Endothelial cell of umbilical vein (primary cell): Measurements from ENCODE around the gene LEPROT. TPM values are rescaled to one million over a fixed set of nuclear protein-coding genes. Genes with fewer than 3 reads are reported as not detected.

ENCODE experiments used
- BruUV-seq: library from RNA; stranded (reverse); fragments of 400-500 nt; replicated peaks from 2 replicates; lab custom pipeline; 2021; lab: Mats Ljungman, UMichigan
- CTCF ChIA-PET: fragments of 300-600, 350-600 bp; sonication (Branson Sonifier 250); formaldehyde crosslinking; loops from one replicate; lab custom pipeline; 2021; ENCODE audit warnings: antibody characterized with exemption, inconsistent platforms; lab: Charles Lee
- POLR2A ChIA-PET: fragments of 300-600, 350-600 bp; sonication (Branson Sonifier 250); formaldehyde crosslinking; loops from one replicate; lab custom pipeline; 2021; ENCODE audit warnings: antibody characterized with exemption, inconsistent platforms; lab: Charles Lee
- DNase-seq: peaks from one replicate; pipeline ENCODE4 v3.0.0-alpha.2; 2011; ENCODE audit warnings: low read depth, low spot score
- FAIRE-seq: peaks from 2 replicates; lab custom pipeline; 2011; peaks lifted over from hg19 to GRCh38; lab: Jason Lieb, UNC
- H2AFZ ChIP-seq: 2 replicates; pipeline ENCODE4 v1.6.0; 2012; ENCODE audit warnings: low read depth, low read length, control low read depth, inconsistent platforms
- H3K27ac ChIP-seq: 2 replicates; pipeline ENCODE4 v1.5.1; 2011; ENCODE audit warnings: low read depth, mild to moderate bottlenecking, control low read depth, low read length, moderate library complexity; ENCODE audit not compliant: insufficient read depth
- H3K27me3 ChIP-seq, 2 experiments: 2 replicates each; pipeline versions ENCODE4 v1.6.0 to v1.6.1; 2011; ENCODE audit warnings: low read length in 2 of 2, mixed read lengths in 1 of 2; ENCODE audit not compliant: control insufficient read depth in 2 of 2, insufficient read depth in 2 of 2
- H3K36me3 ChIP-seq, 2 experiments: 2 replicates in 1 of 2; 3 replicates in 1 of 2; pipeline ENCODE4 v1.5.1; 2011; ENCODE audit warnings: low read length in 2 of 2, mild to moderate bottlenecking in 1 of 2, moderate library complexity in 1 of 2; ENCODE audit not compliant: control insufficient read depth in 2 of 2, insufficient read depth in 2 of 2; ENCODE audit errors: extremely low read depth in 1 of 2
- H3K4me1 ChIP-seq: 3 replicates; pipeline ENCODE4 v1.5.1; 2011; ENCODE audit warnings: mild to moderate bottlenecking, low read length; ENCODE audit not compliant: control insufficient read depth, insufficient read depth; ENCODE audit errors: extremely low read depth
- H3K4me2 ChIP-seq: 2 replicates; pipeline ENCODE4 v1.6.1; 2011; ENCODE audit warnings: low read length, control low read depth, mixed read lengths; ENCODE audit not compliant: insufficient read depth
- H3K4me3 ChIP-seq, 3 experiments: fragments of 200-600 bp in 1 of 3; sonication (generic), shearing (Covaris generic) in 1 of 3; replicated peaks in 1 of 3; 2 replicates each; pipeline ENCODE4 v1.5.1; 2011 to 2016; ENCODE audit warnings: control low read depth in 3 of 3, low read length in 3 of 3, mild to moderate bottlenecking in 2 of 3, inconsistent platforms in 1 of 3, low read depth in 1 of 3, moderate library complexity in 1 of 3; ENCODE audit not compliant: insufficient read depth in 1 of 3
- H3K79me2 ChIP-seq: 2 replicates; pipeline ENCODE4 v1.6.0; 2012; ENCODE audit warnings: low read length, inconsistent platforms; ENCODE audit not compliant: control insufficient read depth, insufficient read depth
- H3K9ac ChIP-seq: replicated peaks from 2 replicates; pipeline ENCODE3; 2011; ENCODE audit warnings: low read length, control low read depth; ENCODE audit not compliant: insufficient read depth; ENCODE audit errors: extremely low read depth
- H3K9me1 ChIP-seq: replicated peaks from 3 replicates; pipeline ENCODE4 v1.6.0; 2011; ENCODE audit warnings: mild to moderate bottlenecking, low read length; ENCODE audit not compliant: control insufficient read depth, insufficient read depth; ENCODE audit errors: extremely low read depth
- H3K9me3 ChIP-seq: replicated peaks from 2 replicates; pipeline ENCODE4 v1.5.1; 2012; ENCODE audit warnings: low read length, inconsistent platforms; ENCODE audit not compliant: control insufficient read depth, insufficient read depth
- H4K20me1 ChIP-seq: replicated peaks from 2 replicates; pipeline ENCODE3; 2011; ENCODE audit warnings: mild to moderate bottlenecking, low read length; ENCODE audit not compliant: control insufficient read depth, insufficient read depth; ENCODE audit errors: extremely low read depth
- CTCF ChIP-seq, 2 donors: IDR thresholded peaks; 1 replicate in 1 of 2; 2 replicates in 1 of 2; pipeline ENCODE4 v1.5.1; 2011; ENCODE audit warnings: low read length in 2 of 2, mild to moderate bottlenecking in 2 of 2, moderate library complexity in 2 of 2, control low read depth in 1 of 2, inconsistent platforms in 1 of 2, low read depth in 1 of 2; ENCODE audit not compliant: insufficient read depth in 1 of 2; ENCODE audit errors: extremely low read depth in 1 of 2
- EZH2 ChIP-seq: IDR thresholded peaks from 2 replicates; pipeline ENCODE4 v1.6.1; 2012; ENCODE audit warnings: borderline replicate concordance, low read depth, mild to moderate bottlenecking, moderate library complexity, low read length, inconsistent platforms; ENCODE audit not compliant: severe bottlenecking
- FOS ChIP-seq: IDR thresholded peaks from 2 replicates; pipeline ENCODE4 v1.6.1; 2011; ENCODE audit warnings: mild to moderate bottlenecking, low read length, moderate library complexity, borderline replicate concordance; ENCODE audit not compliant: insufficient read depth
- GATA2 ChIP-seq: IDR thresholded peaks from 2 replicates; pipeline ENCODE4 v1.7.0; 2011; ENCODE audit warnings: low read depth, mild to moderate bottlenecking, moderate library complexity, mixed read lengths, low read length; ENCODE audit not compliant: insufficient read length, insufficient read depth
- JUN ChIP-seq: IDR thresholded peaks from 2 replicates; pipeline ENCODE4 v1.6.1; 2011; ENCODE audit warnings: borderline replicate concordance, low read depth; ENCODE audit not compliant: insufficient read length, insufficient read depth
- MAX ChIP-seq: IDR thresholded peaks from 2 replicates; pipeline ENCODE4 v1.6.1; 2011; ENCODE audit not compliant: insufficient read depth, insufficient read length
- MYC ChIP-seq: IDR thresholded peaks from one replicate; pipeline ENCODE4 v1.6.1; 2011; ENCODE audit warnings: mild to moderate bottlenecking, low read depth, low read length
- POLR2A ChIP-seq: IDR thresholded peaks from 2 replicates; pipeline ENCODE4 v1.6.1; 2012; ENCODE audit warnings: low read depth, mild to moderate bottlenecking, control low read depth, low read length
- POLR2AphosphoS5 ChIP-seq: IDR thresholded peaks from 2 replicates; pipeline ENCODE4 v1.6.1; 2012; ENCODE audit warnings: low read depth, mild to moderate bottlenecking, control low read depth, low read length, moderate library complexity; ENCODE audit not compliant: insufficient read depth
- dilution Hi-C: fragments of 300-500 bp; cut with MboI; formaldehyde crosslinking; loops from one replicate; pipeline ENCODE4 v1.15.0; 2019; ENCODE audit warnings: low sequenced_read_pairs; ENCODE audit not compliant: extremely low pct_ligation_motif_present
- intact Hi-C: fragments of 100-400 bp; cut with micrococcal nuclease; formaldehyde crosslinking; loops from one replicate; pipeline ENCODE4 v1.10.0; 2022
- polyA plus RNA-seq, 4 experiments: library from polyadenylated mRNA; depleted of rRNA in 3 of 4; stranded (reverse) in 3 of 4; unstranded in 1 of 4; fragments of >200 nt; gene quantifications; 2 replicates each; pipeline versions ENCODE4 v1.2.1 to v1.2.3, GENCODE V29; 2011 to 2012; ENCODE audit warnings: missing spikeins in 1 of 4
- total RNA-seq: library from RNA; stranded (reverse); gene quantifications from 2 replicates; pipeline ENCODE4 v1.2.3, GENCODE V29; 2021

The LEPROT gene
- total and polyA plus RNA-seq, 2 donors (not counting 3 experiments of a cell fraction or from before 2014, with no cell fraction given), result 80.6 to 94.8 TPM

- FAIRE-seq, result no peak
- H3K27ac ChIP-seq, result no peak overlapping the region
- H3K36me3 ChIP-seq, result no peaks in the 10 kb centered on the region
- H3K4me1 ChIP-seq, result peaks cover 6% of the 10 kb centered on the region
- H2AFZ ChIP-seq, result no peak overlapping the region
- intact Hi-C loops, result no loop called here
- TF ChIP-seq JUN (no peak), GATA2 (no peak), EZH2 (no peak), MAX (no peak), FOS (no peak), CTCF (IDR thresholded peaks at IDR 0.05; ENCODE audit: extremely low read depth in 1 of 2, insufficient read depth in 1 of 2, low read depth in 1 of 2, low read length in 2 of 2) (no peak), POLR2AphosphoS5 (no peak), POLR2A (no peak), MYC (no peak)
- ChIA-PET CTCF (interaction anchor here (0.8 to 1.6 kb wide), 4 partner anchors 13 to 271 kb away, joined by 4 to 6 read pairs (median 5); no protein-coding TSS in a partner anchor), POLR2A (no interaction called here)
- H3K4me3 ChIP-seq, result no peak overlapping the region
- H3K27me3 ChIP-seq, result no peaks in the 10 kb centered on the region
- H3K9me1 ChIP-seq, result no peaks in the 10 kb centered on the region
- no peaks in the 10 kb centered on the region for H3K9me3 ChIP-seq
- no peak for DNase-seq
- H3K4me2 ChIP-seq, result no peak overlapping the region
- dilution Hi-C loops, result no loop called here
- H4K20me1 ChIP-seq, result no peaks in the 10 kb centered on the region
- no peak overlapping the region for H3K9ac ChIP-seq
- H3K79me2 ChIP-seq, result peaks cover 2% of the 10 kb centered on the region
- BruUV-seq, result no TSS peak
Measured at GRCh38 chr1:65416767-65417166, 3.7 kb upstream of the LEPROT start.
